SK-N-SH (cell line): ENCODE measurements around the gene FRRS1.

Source experiments
- EP300 ChIP-seq, 2 experiments: IDR thresholded peaks; 2 replicates each; pipeline versions ENCODE4 v1.4.0 to v1.6.1; 2012; ENCODE audit warnings: borderline replicate concordance in 1 of 2, low read depth in 1 of 2, low read length in 1 of 2
- TF ChIP-seq, protein P1 (sequence below): fragments of 200-600 bp; sonication (generic); IDR thresholded peaks from 2 replicates; pipeline ENCODE4 v1.6.1; 2017; ENCODE audit warnings: antibody characterized with exemption, mild to moderate bottlenecking, moderate library complexity

GRCh38 chr1:99789715-99790114 lies 23.3 kb upstream of the FRRS1 start:
- TF ChIP-seq EP300 (IDR thresholded peaks at IDR 0.05; ENCODE audit: borderline replicate concordance in 1 of 2, low read depth in 1 of 2, low read length in 1 of 2): no peak
- TF ChIP-seq, protein P1, sequence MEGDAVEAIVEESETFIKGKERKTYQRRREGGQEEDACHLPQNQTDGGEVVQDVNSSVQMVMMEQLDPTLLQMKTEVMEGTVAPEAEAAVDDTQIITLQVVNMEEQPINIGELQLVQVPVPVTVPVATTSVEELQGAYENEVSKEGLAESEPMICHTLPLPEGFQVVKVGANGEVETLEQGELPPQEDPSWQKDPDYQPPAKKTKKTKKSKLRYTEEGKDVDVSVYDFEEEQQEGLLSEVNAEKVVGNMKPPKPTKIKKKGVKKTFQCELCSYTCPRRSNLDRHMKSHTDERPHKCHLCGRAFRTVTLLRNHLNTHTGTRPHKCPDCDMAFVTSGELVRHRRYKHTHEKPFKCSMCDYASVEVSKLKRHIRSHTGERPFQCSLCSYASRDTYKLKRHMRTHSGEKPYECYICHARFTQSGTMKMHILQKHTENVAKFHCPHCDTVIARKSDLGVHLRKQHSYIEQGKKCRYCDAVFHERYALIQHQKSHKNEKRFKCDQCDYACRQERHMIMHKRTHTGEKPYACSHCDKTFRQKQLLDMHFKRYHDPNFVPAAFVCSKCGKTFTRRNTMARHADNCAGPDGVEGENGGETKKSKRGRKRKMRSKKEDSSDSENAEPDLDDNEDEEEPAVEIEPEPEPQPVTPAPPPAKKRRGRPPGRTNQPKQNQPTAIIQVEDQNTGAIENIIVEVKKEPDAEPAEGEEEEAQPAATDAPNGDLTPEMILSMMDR: no peak
